Measurements from ENCODE around the gene CTSZ. TPM values are rescaled to one million over a fixed set of nuclear protein-coding genes. Genes with fewer than 3 reads are reported as not detected.
A peak's percentile ranks its signal among the peaks of the same experiment; 100 is the strongest.

Gene CTSZ
- total RNA-seq, 2 donors from 2014 or later: 29.7 to 52.2 TPM

- ATAC-seq (replicated peaks): no peak
- Mint-ChIP-seq H3K27ac (peak overlapping the region; percentile 58), H3K36me3 (ENCODE audit: low read depth) (peaks cover 74% of the 10 kb centered on the region), H3K27me3 (no peaks in the 10 kb centered on the region), H3K4me3 (peak overlapping the region; percentile 82), H3K4me1 (peaks cover 37% of the 10 kb centered on the region), H3K9me3 (no peaks in the 10 kb centered on the region)
Measured at GRCh38 chr20:59039233-59039632, 32.2 kb upstream of the CTSZ start.

GRCh38 chr20:59037386-59037785, 30.3 kb upstream of the CTSZ start:
- ATAC-seq (replicated peaks): no peak
- Mint-ChIP-seq H3K27ac (peak overlapping the region; percentile 11), H3K36me3 (ENCODE audit: low read depth) (peaks cover 89% of the 10 kb centered on the region), H3K9me3 (no peaks in the 10 kb centered on the region), H3K4me3 (no peak overlapping the region), H3K4me1 (peaks cover 32% of the 10 kb centered on the region), H3K27me3 (no peaks in the 10 kb centered on the region)

GRCh38 chr20:59035381-59035780, 28.3 kb upstream of the CTSZ start:
- no peaks in the 10 kb centered on the region for H3K9me3 Mint-ChIP-seq
- peaks cover 25% of the 10 kb centered on the region for H3K4me1 Mint-ChIP-seq
- no peak overlapping the region for H3K4me3 Mint-ChIP-seq
- H3K27me3 Mint-ChIP-seq: no peaks in the 10 kb centered on the region
- ATAC-seq (replicated peaks): no peak
- H3K27ac Mint-ChIP-seq: peak overlapping the region; percentile 5
- peaks cover 93% of the 10 kb centered on the region for H3K36me3 Mint-ChIP-seq (ENCODE audit: low read depth)

- no peak for ATAC-seq (replicated peaks)
- Mint-ChIP-seq H3K4me3 (peak overlapping the region; percentile 39), H3K36me3 (ENCODE audit: low read depth) (peaks cover 93% of the 10 kb centered on the region), H3K4me1 (peaks cover 25% of the 10 kb centered on the region), H3K27ac (no peak overlapping the region), H3K27me3 (no peaks in the 10 kb centered on the region), H3K9me3 (no peaks in the 10 kb centered on the region)
Measured at GRCh38 chr20:59033616-59034165, 26.6 kb upstream of the CTSZ start.

GRCh38 chr20:59033093-59033492, 26.0 kb upstream of the CTSZ start:
- no peaks in the 10 kb centered on the region for H3K9me3 Mint-ChIP-seq
- H3K27me3 Mint-ChIP-seq: no peaks in the 10 kb centered on the region
- peaks cover 29% of the 10 kb centered on the region for H3K4me1 Mint-ChIP-seq
- peaks cover 93% of the 10 kb centered on the region for H3K36me3 Mint-ChIP-seq (ENCODE audit: low read depth)
- peak overlapping the region; percentile 40 for H3K27ac Mint-ChIP-seq
- ATAC-seq (replicated peaks): no peak
- H3K4me3 Mint-ChIP-seq: peak overlapping the region; percentile 90

- no peak for ATAC-seq (replicated peaks)
- Mint-ChIP-seq H3K27me3 (no peaks in the 10 kb centered on the region), H3K36me3 (ENCODE audit: low read depth) (peaks cover 93% of the 10 kb centered on the region), H3K27ac (peak overlapping the region; percentile 40), H3K4me1 (peaks cover 32% of the 10 kb centered on the region), H3K9me3 (no peaks in the 10 kb centered on the region), H3K4me3 (peak overlapping the region; percentile 90)
Measured at GRCh38 chr20:59032713-59033059, 25.6 kb upstream of the CTSZ start.

GRCh38 chr20:59032023-59032712, 25.1 kb upstream of the CTSZ start, which contains the start of gene ATP5F1E:
ATP5F1E (minus strand) TSS chr20:59032335; CDS start chr20:59032251, 84 bp downstream.
- peak within 1 kb of the TSS; percentile 90 for H3K4me3 Mint-ChIP-seq
- peaks cover 37% of the 10 kb centered on the region for H3K4me1 Mint-ChIP-seq
- no peaks in the 10 kb centered on the region for H3K27me3 Mint-ChIP-seq
- H3K27ac Mint-ChIP-seq: peak within 1 kb of the TSS; percentile 40
- no peaks in the 10 kb centered on the region for H3K9me3 Mint-ChIP-seq
- ATAC-seq (replicated peaks): peak; percentile 94
- H3K36me3 Mint-ChIP-seq (ENCODE audit: low read depth): peaks cover 93% of the 10 kb centered on the region

GRCh38 chr20:59031564-59032022, 24.5 kb upstream of the CTSZ start:
- Mint-ChIP-seq H3K4me1 (peaks cover 38% of the 10 kb centered on the region), H3K27ac (peak overlapping the region; percentile 40), H3K36me3 (ENCODE audit: low read depth) (peaks cover 93% of the 10 kb centered on the region), H3K27me3 (no peaks in the 10 kb centered on the region), H3K4me3 (peak overlapping the region; percentile 90), H3K9me3 (no peaks in the 10 kb centered on the region)
- ATAC-seq (replicated peaks): peak; percentile 18

- ATAC-seq (replicated peaks): no peak
- peaks cover 93% of the 10 kb centered on the region for H3K36me3 Mint-ChIP-seq (ENCODE audit: low read depth)
- peak overlapping the region; percentile 40 for H3K27ac Mint-ChIP-seq
- H3K4me3 Mint-ChIP-seq: peak overlapping the region; percentile 90
- H3K27me3 Mint-ChIP-seq: no peaks in the 10 kb centered on the region
- no peaks in the 10 kb centered on the region for H3K9me3 Mint-ChIP-seq
- H3K4me1 Mint-ChIP-seq: peaks cover 38% of the 10 kb centered on the region
Measured at GRCh38 chr20:59030911-59031563, 24.0 kb upstream of the CTSZ start.

- peak overlapping the region; percentile 90 for H3K4me3 Mint-ChIP-seq
- no peak for ATAC-seq (replicated peaks)
- peaks cover 93% of the 10 kb centered on the region for H3K36me3 Mint-ChIP-seq (ENCODE audit: low read depth)
- peak overlapping the region; percentile 52 for H3K27ac Mint-ChIP-seq
- H3K4me1 Mint-ChIP-seq: peaks cover 48% of the 10 kb centered on the region
- H3K27me3 Mint-ChIP-seq: no peaks in the 10 kb centered on the region
- no peaks in the 10 kb centered on the region for H3K9me3 Mint-ChIP-seq
Measured at GRCh38 chr20:59028812-59029211, 21.8 kb upstream of the CTSZ start.

- ATAC-seq (replicated peaks): no peak
- Mint-ChIP-seq H3K27me3 (no peaks in the 10 kb centered on the region), H3K9me3 (no peaks in the 10 kb centered on the region), H3K4me3 (peak overlapping the region; percentile 90), H3K36me3 (ENCODE audit: low read depth) (peaks cover 98% of the 10 kb centered on the region), H3K27ac (peak overlapping the region; percentile 8), H3K4me1 (peaks cover 48% of the 10 kb centered on the region)
Measured at GRCh38 chr20:59027741-59028320, 20.8 kb upstream of the CTSZ start.

- no peaks in the 10 kb centered on the region for H3K27me3 Mint-ChIP-seq
- H3K27ac Mint-ChIP-seq: peak overlapping the region; percentile 8
- H3K9me3 Mint-ChIP-seq: no peaks in the 10 kb centered on the region
- H3K4me3 Mint-ChIP-seq: peak overlapping the region; percentile 90
- ATAC-seq (replicated peaks): no peak
- H3K4me1 Mint-ChIP-seq: peaks cover 45% of the 10 kb centered on the region
- H3K36me3 Mint-ChIP-seq (ENCODE audit: low read depth): peaks cover 100% of the 10 kb centered on the region
Measured at GRCh38 chr20:59026904-59027740, 20.1 kb upstream of the CTSZ start.

GRCh38 chr20:59025511-59025910, 18.5 kb upstream of the CTSZ start:
- H3K9me3 Mint-ChIP-seq: no peaks in the 10 kb centered on the region
- peaks cover 52% of the 10 kb centered on the region for H3K4me1 Mint-ChIP-seq
- no peaks in the 10 kb centered on the region for H3K27me3 Mint-ChIP-seq
- ATAC-seq (replicated peaks): no peak
- no peak overlapping the region for H3K27ac Mint-ChIP-seq
- no peak overlapping the region for H3K4me3 Mint-ChIP-seq
- H3K36me3 Mint-ChIP-seq (ENCODE audit: low read depth): peaks cover 88% of the 10 kb centered on the region

GRCh38 chr20:59025086-59025485, 18.0 kb upstream of the CTSZ start:
- ATAC-seq (replicated peaks): no peak
- H3K4me3 Mint-ChIP-seq: no peak overlapping the region
- no peak overlapping the region for H3K27ac Mint-ChIP-seq
- peaks cover 49% of the 10 kb centered on the region for H3K4me1 Mint-ChIP-seq
- H3K36me3 Mint-ChIP-seq (ENCODE audit: low read depth): peaks cover 84% of the 10 kb centered on the region
- H3K27me3 Mint-ChIP-seq: no peaks in the 10 kb centered on the region
- no peaks in the 10 kb centered on the region for H3K9me3 Mint-ChIP-seq

Measured in activated T-helper 17 cell treated with anti-CD3 and anti-CD28 coated beads, Interleukin-2, amount 50 U/mL, for 72 hours (primary cell).